DND-41 (cell line): ENCODE results near the gene ZSWIM4.

Experiments used
- ATAC-seq: fragments of 200-7000 bp; cut with Tn5 transposase; 3 replicates; pipeline ENCODE4 v1.9.1; 2021; ENCODE audit warnings: low read depth; ENCODE audit not compliant: insufficient read depth
- DNase-seq: peaks from one replicate; pipeline ENCODE4 v3.0.0-alpha.2; 2020
- H2AFZ ChIP-seq: 2 replicates; pipeline ENCODE4 v1.6.0; 2012; ENCODE audit warnings: low read depth, low read length
- H3K27ac ChIP-seq: 2 replicates; pipeline ENCODE4 v1.5.1; 2012; ENCODE audit warnings: low read length, inconsistent platforms
- H3K27me3 ChIP-seq: fragments of 200-600 bp; sonication (generic); 2 replicates; pipeline ENCODE4 v1.6.0; 2012; ENCODE audit warnings: low read length, mild to moderate bottlenecking, inconsistent platforms; ENCODE audit not compliant: insufficient read depth, poor library complexity
- H3K36me3 ChIP-seq: 2 replicates; pipeline ENCODE4 v1.5.1; 2012; ENCODE audit warnings: low read length, inconsistent platforms; ENCODE audit not compliant: insufficient read depth
- H3K4me1 ChIP-seq: 2 replicates; pipeline ENCODE4 v1.5.1; 2012; ENCODE audit warnings: mild to moderate bottlenecking, low read length; ENCODE audit not compliant: insufficient read depth
- H3K4me2 ChIP-seq: 2 replicates; pipeline ENCODE4 v1.6.0; 2012; ENCODE audit warnings: mild to moderate bottlenecking, moderate library complexity, low read length, inconsistent platforms; ENCODE audit not compliant: insufficient read depth
- H3K4me3 ChIP-seq, 2 experiments: fragments of 200-600 bp in 1 of 2; shearing (Covaris generic) in 1 of 2; 2 replicates each; pipeline ENCODE4 v1.5.1; 2012 to 2016; ENCODE audit warnings: inconsistent platforms in 2 of 2, low read length in 2 of 2, mild to moderate bottlenecking in 2 of 2, low read depth in 1 of 2, moderate library complexity in 1 of 2
- H3K79me2 ChIP-seq: 2 replicates; pipeline ENCODE4 v1.6.0; 2012; ENCODE audit warnings: low read length, inconsistent platforms; ENCODE audit not compliant: insufficient read depth
- H3K9ac ChIP-seq: 2 replicates; pipeline ENCODE4 v1.6.0; 2012; ENCODE audit warnings: low read depth, mild to moderate bottlenecking, inconsistent platforms, low read length, moderate library complexity
- H3K9me3 ChIP-seq: 2 replicates; pipeline ENCODE4 v1.5.1; 2012; ENCODE audit warnings: low read length, moderate library complexity, mild to moderate bottlenecking, inconsistent platforms; ENCODE audit not compliant: insufficient read depth, severe bottlenecking
- H4K20me1 ChIP-seq: 2 replicates; pipeline ENCODE4 v1.6.0; 2012; ENCODE audit warnings: low read length; ENCODE audit not compliant: insufficient read depth
- EZH2 ChIP-seq: IDR thresholded peaks from 3 replicates; pipeline ENCODE4 v1.6.1; 2012; ENCODE audit warnings: borderline replicate concordance, low read depth, mild to moderate bottlenecking, moderate library complexity, low read length, inconsistent platforms; ENCODE audit not compliant: severe bottlenecking
- TF ChIP-seq, protein P1 (sequence below): IDR thresholded peaks from 2 replicates; pipeline ENCODE4 v1.5.1; 2012; ENCODE audit warnings: borderline replicate concordance, low read length, moderate library complexity, mild to moderate bottlenecking; ENCODE audit not compliant: poor library complexity, severe bottlenecking; ENCODE audit errors: extremely low read depth

The ZSWIM4 gene

DNA sequence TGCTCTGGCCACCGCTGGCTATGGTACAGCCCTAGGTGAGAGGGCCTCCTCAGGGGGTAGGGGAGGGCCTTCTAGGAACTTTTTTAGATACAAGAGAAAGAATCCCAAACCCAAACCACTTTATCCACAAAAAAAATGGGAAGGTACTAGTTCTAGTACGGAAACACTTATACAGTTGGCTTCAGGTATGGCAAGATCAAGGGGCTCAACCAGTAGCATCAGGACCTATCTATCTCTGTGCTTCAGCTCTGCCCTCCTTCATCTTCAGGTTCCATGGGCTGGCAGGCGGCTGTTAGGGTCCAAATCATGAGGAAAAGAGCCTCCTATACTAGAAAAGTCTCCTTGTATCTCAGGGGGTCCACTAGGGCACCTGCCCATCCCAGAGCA is 29.2 kb upstream of the ZSWIM4 start:
- DNase-seq: no peak
- H3K79me2 ChIP-seq: peaks cover 24% of the 10 kb centered on the region
- no peak overlapping the region for H3K9ac ChIP-seq
- 0 out of 4 replicates have a peak overlapping the region, but pooled peaks of 1 of the 2 experiments have one; percentile 75 for H3K4me3 ChIP-seq
- peak overlapping the region; percentile 96 for H3K4me2 ChIP-seq
- no peak for ATAC-seq
- TF ChIP-seq EZH2: no peak
- TF ChIP-seq, protein P1, sequence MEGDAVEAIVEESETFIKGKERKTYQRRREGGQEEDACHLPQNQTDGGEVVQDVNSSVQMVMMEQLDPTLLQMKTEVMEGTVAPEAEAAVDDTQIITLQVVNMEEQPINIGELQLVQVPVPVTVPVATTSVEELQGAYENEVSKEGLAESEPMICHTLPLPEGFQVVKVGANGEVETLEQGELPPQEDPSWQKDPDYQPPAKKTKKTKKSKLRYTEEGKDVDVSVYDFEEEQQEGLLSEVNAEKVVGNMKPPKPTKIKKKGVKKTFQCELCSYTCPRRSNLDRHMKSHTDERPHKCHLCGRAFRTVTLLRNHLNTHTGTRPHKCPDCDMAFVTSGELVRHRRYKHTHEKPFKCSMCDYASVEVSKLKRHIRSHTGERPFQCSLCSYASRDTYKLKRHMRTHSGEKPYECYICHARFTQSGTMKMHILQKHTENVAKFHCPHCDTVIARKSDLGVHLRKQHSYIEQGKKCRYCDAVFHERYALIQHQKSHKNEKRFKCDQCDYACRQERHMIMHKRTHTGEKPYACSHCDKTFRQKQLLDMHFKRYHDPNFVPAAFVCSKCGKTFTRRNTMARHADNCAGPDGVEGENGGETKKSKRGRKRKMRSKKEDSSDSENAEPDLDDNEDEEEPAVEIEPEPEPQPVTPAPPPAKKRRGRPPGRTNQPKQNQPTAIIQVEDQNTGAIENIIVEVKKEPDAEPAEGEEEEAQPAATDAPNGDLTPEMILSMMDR: no peak
- H3K27ac ChIP-seq: no peak overlapping the region
- H3K27me3 ChIP-seq: no peaks in the 10 kb centered on the region
- H3K9me3 ChIP-seq: no peaks in the 10 kb centered on the region
- H3K4me1 ChIP-seq: peaks cover 22% of the 10 kb centered on the region
- H3K36me3 ChIP-seq: peaks cover 50% of the 10 kb centered on the region
- H4K20me1 ChIP-seq: peaks cover 11% of the 10 kb centered on the region; the same call in 1 of the 2 replicates
- H2AFZ ChIP-seq: no peak overlapping the region

DNA sequence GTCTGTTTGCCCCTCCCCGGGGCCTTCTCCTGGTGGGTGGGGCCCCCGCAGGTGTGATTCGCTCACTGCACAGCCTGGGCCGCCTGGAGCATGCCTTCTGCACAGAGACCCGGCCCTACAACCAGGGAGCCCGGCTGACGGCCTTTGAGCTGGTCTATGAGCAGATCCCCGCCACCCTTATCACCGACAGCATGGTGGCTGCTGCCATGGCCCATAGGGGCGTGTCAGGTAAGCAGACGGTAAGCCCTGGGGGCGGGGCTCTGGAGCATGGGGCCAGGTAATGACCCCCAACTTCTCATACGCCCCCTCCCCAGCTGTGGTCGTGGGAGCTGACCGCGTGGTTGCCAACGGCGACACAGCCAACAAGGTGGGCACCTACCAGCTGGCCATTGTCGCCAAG is 26.7 kb upstream of the ZSWIM4 start:
- H3K27ac ChIP-seq: no peak overlapping the region
- DNase-seq (no peak), ATAC-seq (no peak)
- H3K9ac ChIP-seq: no peak overlapping the region
- H3K4me3 ChIP-seq: no peak overlapping the region
- H3K9me3 ChIP-seq: no peaks in the 10 kb centered on the region
- no peak for TF ChIP-seq EZH2
- TF ChIP-seq, protein P1: no peak
- H3K36me3 ChIP-seq: peaks cover 39% of the 10 kb centered on the region
- H3K79me2 ChIP-seq: peaks cover 24% of the 10 kb centered on the region
- no peaks in the 10 kb centered on the region for H3K27me3 ChIP-seq
- no peak overlapping the region for H2AFZ ChIP-seq
- peaks cover 11% of the 10 kb centered on the region; the same call in 1 of the 2 replicates for H4K20me1 ChIP-seq
- no peak overlapping the region for H3K4me2 ChIP-seq
- H3K4me1 ChIP-seq: peaks cover 19% of the 10 kb centered on the region

DNA sequence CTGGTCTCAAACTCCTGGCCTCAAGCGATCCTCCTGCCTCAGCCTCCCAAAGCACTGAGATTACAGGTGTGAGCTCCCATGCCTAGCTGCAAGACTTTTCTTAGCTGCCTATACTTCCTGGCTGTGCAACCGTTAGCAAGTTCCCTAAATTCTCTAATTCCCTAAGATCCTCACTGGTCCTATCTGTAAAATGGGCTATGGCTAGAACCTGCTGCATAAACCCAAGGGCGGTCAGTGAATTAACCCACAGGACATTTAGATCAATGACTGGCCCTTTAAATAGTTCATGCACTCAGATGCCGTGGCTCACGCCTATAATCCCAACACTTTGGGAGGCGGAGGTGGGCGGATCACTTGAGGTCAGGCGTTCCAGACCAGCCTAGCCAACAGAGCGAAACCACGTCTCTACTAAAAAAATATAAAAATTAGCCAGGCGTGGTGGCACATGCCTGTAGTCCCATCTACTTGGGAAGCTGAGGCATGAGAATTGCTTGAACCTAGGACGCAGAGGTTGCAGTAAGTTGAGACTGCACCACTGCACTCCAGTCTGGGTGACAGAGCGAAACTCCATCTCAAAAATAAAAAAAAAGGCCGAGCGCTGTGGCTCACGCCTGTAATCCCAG is 25.1 kb upstream of the ZSWIM4 start:
- ATAC-seq (no peak), DNase-seq (no peak)
- Histone ChIP-seq H3K4me1 (peaks cover 18% of the 10 kb centered on the region), H3K4me3 (no peak overlapping the region), H3K27me3 (no peaks in the 10 kb centered on the region), H3K9ac (no peak overlapping the region), H3K4me2 (no peak overlapping the region), H3K79me2 (peaks cover 23% of the 10 kb centered on the region), H3K9me3 (no peaks in the 10 kb centered on the region), H3K36me3 (peaks cover 39% of the 10 kb centered on the region), H2AFZ (no peak overlapping the region), H3K27ac (no peak overlapping the region), H4K20me1 (peaks cover 12% of the 10 kb centered on the region)
- no peak for TF ChIP-seq EZH2
- TF ChIP-seq, protein P1: no peak
